Activated CD4-positive, alpha-beta T cell treated with anti-CD3 and anti-CD28 coated beads, Interleukin-2, amount 10 ng/mL, durations not matched to agents 24 days and 14 days (primary cell): Measurements from ENCODE around the gene CCDC61. TPM values are rescaled to one million over a fixed set of nuclear protein-coding genes. Genes with fewer than 3 reads are reported as not detected.

Experiments used
- DNase-seq: peaks from one replicate; pipeline ENCODE4 v3.0.0; 2022
- H3K27ac Mint-ChIP-seq: one replicate; pipeline ENCODE4 v1.8.0; 2022; ENCODE audit warnings: mild to moderate bottlenecking, mixed read lengths
- H3K27me3 Mint-ChIP-seq: one replicate; pipeline ENCODE4 v1.8.0; 2022; ENCODE audit warnings: mixed read lengths
- H3K36me3 Mint-ChIP-seq: one replicate; pipeline ENCODE4 v1.8.0; 2022; ENCODE audit warnings: low read depth, mild to moderate bottlenecking, mixed read lengths
- H3K4me1 Mint-ChIP-seq: one replicate; pipeline ENCODE4 v1.8.0; 2021; ENCODE audit warnings: mixed read lengths
- H3K4me3 Mint-ChIP-seq: one replicate; pipeline ENCODE4 v1.8.0; 2022; ENCODE audit warnings: mild to moderate bottlenecking, moderate library complexity, mixed read lengths
- H3K9me3 Mint-ChIP-seq: one replicate; pipeline ENCODE4 v1.8.0; 2021; ENCODE audit warnings: mixed read lengths
- intact Hi-C: fragments of 100-400 bp; cut with micrococcal nuclease; formaldehyde crosslinking; loops from one replicate; pipeline ENCODE4 v1.15.1; 2023
- total RNA-seq: library from RNA; stranded (reverse); gene quantifications from 2 replicates; pipeline ENCODE4 v1.2.3, GENCODE V29; 2022

The CCDC61 gene
- total RNA-seq, 1 donor from 2014 or later = 30.1 TPM

GRCh38 chr19:45994456-45994997 is 740 bp upstream of the CCDC61 start:
- no peak for DNase-seq
- H3K4me3 Mint-ChIP-seq = no peak overlapping the region
- no peak overlapping the region for H3K27ac Mint-ChIP-seq
- peaks cover 9% of the 10 kb centered on the region for H3K27me3 Mint-ChIP-seq
- intact Hi-C loops = loop anchor here (2.0 kb wide), 1 partner anchor 202 kb away; the partner anchor contains the start of gene DMWD
- peaks cover 15% of the 10 kb centered on the region for H3K4me1 Mint-ChIP-seq
- H3K9me3 Mint-ChIP-seq = no peaks in the 10 kb centered on the region
- H3K36me3 Mint-ChIP-seq = peaks cover 2% of the 10 kb centered on the region

GRCh38 chr19:45995715-45996385 is 583 bp downstream of the CCDC61 start:
- no peaks in the 10 kb centered on the region for H3K9me3 Mint-ChIP-seq
- DNase-seq = no peak
- intact Hi-C loops = loop anchor here (1.0 to 2.0 kb wide), 4 partner anchors 94 to 203 kb away; partner anchors contain the start of genes DMWD, IRF2BP1, MYPOP and SYMPK
- peaks cover 6% of the 10 kb centered on the region for H3K27me3 Mint-ChIP-seq
- no peak overlapping the region for H3K27ac Mint-ChIP-seq
- peaks cover 27% of the 10 kb centered on the region for H3K4me1 Mint-ChIP-seq
- H3K4me3 Mint-ChIP-seq = no peak overlapping the region
- H3K36me3 Mint-ChIP-seq = peaks cover 4% of the 10 kb centered on the region

- Mint-ChIP-seq H3K27ac (no peak overlapping the region), H3K36me3 (peaks cover 5% of the 10 kb centered on the region), H3K4me1 (peaks cover 29% of the 10 kb centered on the region), H3K27me3 (peaks cover 5% of the 10 kb centered on the region), H3K9me3 (no peaks in the 10 kb centered on the region), H3K4me3 (no peak overlapping the region)
- intact Hi-C loops = no loop called here
- no peak for DNase-seq
Measured at GRCh38 chr19:45996933-45997332, 1.7 kb downstream of the CCDC61 start.

DNA sequence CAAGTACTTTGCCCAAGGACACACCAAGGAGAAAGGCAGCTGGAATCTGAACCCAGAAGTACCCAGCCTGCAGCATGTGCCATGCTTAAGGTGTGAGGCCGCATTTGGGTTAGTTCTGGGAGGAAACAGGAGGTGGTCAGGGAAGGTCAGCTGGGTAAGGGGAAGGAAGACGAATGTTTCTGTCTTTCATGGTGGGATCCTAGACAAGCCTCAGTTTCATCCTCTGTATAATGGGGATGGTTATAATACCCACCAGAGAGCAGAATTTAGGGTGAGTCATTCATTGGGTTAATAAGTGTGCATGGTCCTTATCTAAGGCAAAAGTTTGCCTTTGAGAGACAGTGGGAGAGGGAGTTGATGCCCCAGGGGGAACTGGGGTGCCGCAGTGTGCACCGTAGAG is 3.6 kb downstream of the CCDC61 start:
- Mint-ChIP-seq H3K36me3 (peaks cover 7% of the 10 kb centered on the region), H3K27me3 (peaks cover 5% of the 10 kb centered on the region), H3K4me3 (peak overlapping the region; percentile 20), H3K27ac (no peak overlapping the region), H3K4me1 (peaks cover 29% of the 10 kb centered on the region), H3K9me3 (no peaks in the 10 kb centered on the region)
- no peak for DNase-seq
- intact Hi-C loops = no loop called here

GRCh38 chr19:45999653-46000121 is 4.4 kb downstream of the CCDC61 start:
- H3K9me3 Mint-ChIP-seq = no peaks in the 10 kb centered on the region
- peaks cover 29% of the 10 kb centered on the region for H3K4me1 Mint-ChIP-seq
- H3K27ac Mint-ChIP-seq = no peak overlapping the region
- DNase-seq = peak; percentile 67
- H3K27me3 Mint-ChIP-seq = peaks cover 5% of the 10 kb centered on the region
- peak overlapping the region; percentile 20 for H3K4me3 Mint-ChIP-seq
- peaks cover 7% of the 10 kb centered on the region for H3K36me3 Mint-ChIP-seq
- intact Hi-C loops = no loop called here

GRCh38 chr19:46000491-46001246 is 5.4 kb downstream of the CCDC61 start:
- H3K27me3 Mint-ChIP-seq = peaks cover 5% of the 10 kb centered on the region
- H3K36me3 Mint-ChIP-seq = peaks cover 11% of the 10 kb centered on the region
- H3K27ac Mint-ChIP-seq = peak overlapping the region; percentile 71
- intact Hi-C loops = no loop called here
- peak; percentile 88 for DNase-seq
- H3K9me3 Mint-ChIP-seq = no peaks in the 10 kb centered on the region
- peaks cover 29% of the 10 kb centered on the region for H3K4me1 Mint-ChIP-seq
- peak overlapping the region; percentile 81 for H3K4me3 Mint-ChIP-seq

- Mint-ChIP-seq H3K27me3 (peaks cover 5% of the 10 kb centered on the region), H3K4me1 (peaks cover 23% of the 10 kb centered on the region), H3K27ac (no peak overlapping the region), H3K9me3 (no peaks in the 10 kb centered on the region), H3K36me3 (peaks cover 14% of the 10 kb centered on the region), H3K4me3 (no peak overlapping the region)
- DNase-seq = no peak
- intact Hi-C loops = no loop called here
Measured at GRCh38 chr19:46002678-46003275, 7.5 kb downstream of the CCDC61 start.

- intact Hi-C loops = no loop called here
Measured at GRCh38 chr19:46006411-46006810, 11.1 kb downstream of the CCDC61 start.

DNA sequence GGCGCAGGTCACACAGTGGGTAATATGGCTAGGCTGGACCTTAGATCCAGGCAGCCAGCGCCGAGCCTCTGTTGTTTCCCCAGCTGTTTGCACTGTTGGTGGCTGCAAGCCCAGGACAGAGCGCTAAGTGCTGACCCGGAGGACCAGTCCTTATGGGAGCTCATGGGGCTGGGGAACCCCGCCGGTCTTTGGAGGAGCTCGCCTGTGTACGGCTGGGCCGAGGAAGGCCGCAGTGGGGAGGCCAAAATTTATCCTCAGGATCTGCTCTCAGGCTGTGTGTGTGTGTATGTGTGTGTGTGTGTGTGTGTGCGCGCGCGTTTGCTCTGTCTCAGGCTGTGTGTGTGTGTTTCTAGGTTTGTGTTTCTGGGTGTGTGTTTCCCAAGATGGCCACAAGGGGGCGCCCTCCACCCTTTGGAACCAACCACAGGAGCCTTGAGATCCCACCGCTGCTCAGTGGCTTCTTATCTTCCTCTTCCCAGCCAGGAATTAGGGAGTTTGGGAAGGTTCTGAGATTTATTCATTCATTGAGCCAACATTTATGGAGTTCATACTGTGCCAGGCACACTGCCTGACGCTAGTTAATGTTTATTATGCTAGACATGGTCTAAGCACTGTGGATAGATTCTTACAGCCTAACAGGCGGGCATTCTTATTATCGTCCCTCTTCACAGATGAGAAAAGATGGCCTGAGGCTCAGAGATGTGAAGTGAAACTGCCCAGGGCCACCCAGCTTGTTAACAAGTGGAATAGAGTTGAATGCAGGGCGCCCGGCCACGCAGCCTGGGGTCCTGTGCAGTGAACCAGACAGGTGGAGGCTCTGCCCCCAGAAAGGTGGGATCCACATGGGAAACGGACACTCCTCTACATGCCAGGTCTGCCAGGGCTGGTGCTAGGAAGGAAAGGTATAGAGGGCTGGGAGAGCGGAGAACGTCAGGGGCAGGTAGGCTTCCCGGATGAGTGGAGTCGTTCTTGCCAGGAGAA is 14.6 kb downstream of the CCDC61 start:
- Mint-ChIP-seq H3K9me3 (no peaks in the 10 kb centered on the region), H3K27me3 (peaks cover 5% of the 10 kb centered on the region), H3K36me3 (peaks cover 21% of the 10 kb centered on the region), H3K27ac (no peak overlapping the region), H3K4me1 (peaks cover 4% of the 10 kb centered on the region), H3K4me3 (no peak overlapping the region)
- peak; percentile 90 for DNase-seq
- intact Hi-C loops = no loop called here

More at GRCh38 chr19:46006411-46006810, 11.1 kb downstream of the CCDC61 start:
- Mint-ChIP-seq H3K9me3 (no peaks in the 10 kb centered on the region), H3K36me3 (peaks cover 19% of the 10 kb centered on the region), H3K27me3 (no peaks in the 10 kb centered on the region), H3K4me3 (no peak overlapping the region), H3K4me1 (no peaks in the 10 kb centered on the region), H3K27ac (no peak overlapping the region)
- no peak for DNase-seq

DNA sequence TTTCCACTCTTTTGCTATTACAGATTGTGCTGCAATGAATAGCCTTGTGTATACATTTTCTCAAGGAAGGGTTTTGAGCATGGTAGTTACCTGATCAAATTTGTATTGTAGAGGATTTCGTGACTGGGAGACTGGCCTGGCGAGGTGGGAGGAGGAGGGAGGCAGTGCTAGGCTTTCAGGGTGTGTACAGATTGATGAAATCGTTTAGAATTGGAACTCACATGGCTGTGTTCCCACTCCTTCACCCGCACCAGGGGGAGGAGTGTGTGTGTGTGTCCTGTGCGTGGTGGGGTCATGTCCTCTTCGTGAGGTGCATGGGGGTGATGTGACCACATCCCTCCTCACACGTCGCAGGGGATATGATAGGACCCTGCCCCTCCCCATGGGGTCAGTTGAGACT is 19.3 kb downstream of the CCDC61 start:
- Mint-ChIP-seq H3K9me3 (no peaks in the 10 kb centered on the region), H3K4me1 (peaks cover 16% of the 10 kb centered on the region), H3K27me3 (peaks cover 13% of the 10 kb centered on the region), H3K36me3 (peaks cover 10% of the 10 kb centered on the region), H3K4me3 (peak overlapping the region; percentile 66), H3K27ac (no peak overlapping the region)
- intact Hi-C loops = no loop called here
- DNase-seq = no peak

GRCh38 chr19:46014941-46015686 is 19.8 kb downstream of the CCDC61 start:
- Mint-ChIP-seq H3K9me3 (no peaks in the 10 kb centered on the region), H3K27me3 (peaks cover 13% of the 10 kb centered on the region), H3K4me1 (peaks cover 16% of the 10 kb centered on the region), H3K36me3 (peaks cover 10% of the 10 kb centered on the region), H3K27ac (peak overlapping the region; percentile 16), H3K4me3 (peak overlapping the region; percentile 81)
- intact Hi-C loops = no loop called here
- peak; percentile 90 for DNase-seq

DNA sequence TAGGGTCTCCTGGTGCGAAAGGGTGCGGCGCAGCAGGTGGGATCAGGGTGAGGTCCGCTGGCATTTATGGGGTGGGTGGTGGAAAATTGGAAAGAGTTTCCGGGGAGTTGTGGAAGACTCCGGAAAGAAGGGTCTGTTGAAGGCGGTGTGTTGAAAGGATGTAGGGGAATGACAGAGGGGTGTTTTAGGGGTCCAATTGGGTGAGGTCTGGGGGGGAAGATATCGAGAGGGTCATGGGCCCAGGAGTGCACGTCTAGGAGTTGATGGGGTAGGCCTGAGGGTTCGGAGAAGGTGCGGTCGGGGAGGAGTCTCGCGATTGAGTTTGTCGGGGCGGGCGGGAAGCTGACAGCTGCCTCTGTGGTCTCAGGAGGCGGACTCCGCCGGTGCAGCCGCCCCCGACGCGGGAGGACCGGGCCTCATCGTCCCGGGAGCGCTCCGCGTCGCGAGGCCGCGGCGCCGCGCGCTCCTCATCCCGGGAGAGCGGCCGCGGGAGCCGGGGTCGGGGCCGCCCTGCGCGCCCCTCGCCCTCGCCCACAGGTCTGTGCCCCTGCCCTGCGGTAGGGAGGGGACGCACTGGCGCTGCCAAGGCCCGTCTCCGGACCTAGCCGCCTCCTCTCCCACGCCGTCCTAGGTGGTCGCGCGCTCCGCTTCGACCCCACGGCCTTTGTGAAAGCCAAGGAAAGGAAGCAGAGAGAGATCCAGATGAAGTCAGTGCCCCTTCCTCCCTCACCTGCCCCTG is 20.6 kb downstream of the CCDC61 start:
- Mint-ChIP-seq H3K4me3 (peak overlapping the region; percentile 94), H3K27me3 (peaks cover 13% of the 10 kb centered on the region), H3K4me1 (peaks cover 16% of the 10 kb centered on the region), H3K27ac (peak overlapping the region; percentile 16), H3K36me3 (peaks cover 6% of the 10 kb centered on the region), H3K9me3 (no peaks in the 10 kb centered on the region)
- intact Hi-C loops = no loop called here
- DNase-seq = peak; percentile 83
